ENCODE results near the gene CRHR1.
"Not testable (repeated sequence)": the region's sequence is repeated elsewhere in the genome, so short reads cannot be mapped to it uniquely, and the experiment has no call there.

CRHR1 gene

DNA sequence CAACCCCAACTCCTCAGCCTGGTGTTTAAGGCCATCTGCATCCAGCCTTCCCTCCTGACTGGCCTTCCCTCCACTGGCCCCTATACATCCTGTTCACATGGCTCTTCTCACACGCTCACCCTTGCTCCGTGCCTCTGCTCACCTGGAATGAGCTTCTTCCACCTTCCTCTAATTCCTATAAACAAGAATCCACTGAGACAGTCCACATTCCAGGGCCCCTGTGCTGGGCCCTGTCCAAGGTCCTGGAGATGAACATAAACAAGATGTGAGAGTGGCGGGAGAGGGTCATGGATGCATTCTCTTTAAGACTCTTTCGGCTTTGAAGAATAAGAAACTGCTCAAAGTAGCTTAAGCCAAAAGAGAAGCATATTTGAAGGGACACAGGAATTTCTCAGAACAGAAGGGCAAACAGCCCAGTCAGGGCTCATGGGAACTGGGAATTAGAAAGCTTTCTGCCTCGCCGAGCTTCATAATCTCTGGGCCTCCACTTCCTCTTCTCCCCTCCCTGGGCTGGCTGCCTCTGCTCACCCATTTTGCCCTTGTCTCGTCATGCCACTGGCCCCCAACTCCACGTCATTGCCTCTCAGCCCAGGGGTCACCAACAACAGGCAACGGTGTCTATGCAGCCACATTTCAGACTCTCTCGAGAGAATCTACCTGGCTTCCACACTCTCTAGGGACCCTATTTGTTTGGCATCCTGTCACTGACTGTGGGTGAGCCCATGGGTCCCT, 74.0 kb downstream of the CRHR1 start:
- no peak overlapping the region for H3K4me3 ChIP-seq (ENCODE audit: low read depth, low read length)

DNA sequence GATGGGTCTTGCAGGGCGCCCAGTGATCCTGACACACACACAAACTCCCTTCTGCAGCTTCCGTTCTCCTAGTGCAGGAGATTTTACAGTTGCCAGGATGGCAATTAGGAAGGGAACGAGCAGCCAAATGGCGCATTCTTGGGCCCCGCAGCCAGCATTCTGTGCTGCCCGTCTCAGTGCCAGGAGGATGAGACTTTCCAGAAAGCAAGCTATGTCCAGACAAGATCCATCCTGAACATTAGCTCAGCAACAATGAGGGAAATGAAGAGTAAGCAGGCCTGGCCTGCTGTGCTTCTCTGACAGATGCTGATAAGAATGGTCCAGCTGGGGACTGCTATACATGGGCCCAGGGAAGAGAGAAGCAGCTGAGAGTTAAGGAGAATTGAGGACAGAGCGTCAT, 77.0 kb downstream of the CRHR1 start:
- H3K4me3 ChIP-seq (ENCODE audit: low read depth, low read length), result no peak overlapping the region

DNA sequence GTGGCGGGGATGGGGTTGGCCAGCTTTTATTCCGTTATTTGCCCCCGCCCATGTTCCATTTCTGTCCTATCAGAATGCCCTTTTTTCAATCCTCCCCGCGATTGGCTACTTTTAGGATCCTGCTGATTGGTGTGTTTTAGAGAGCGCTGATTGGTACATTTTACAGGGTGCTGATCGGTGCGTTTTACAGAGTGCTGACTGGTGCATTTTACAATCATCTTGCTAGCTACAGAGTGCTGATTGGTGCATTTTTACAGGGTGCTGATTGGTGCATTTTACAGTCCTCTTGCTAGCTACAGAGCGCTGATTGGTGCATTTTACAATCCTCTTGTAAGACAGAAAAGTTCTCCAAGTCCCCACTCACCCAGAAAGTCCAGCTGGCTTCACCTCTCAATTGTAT, 78.0 kb downstream of the CRHR1 start:
- not testable (repeated sequence) for H3K4me3 ChIP-seq (ENCODE audit: low read depth, low read length)

DNA sequence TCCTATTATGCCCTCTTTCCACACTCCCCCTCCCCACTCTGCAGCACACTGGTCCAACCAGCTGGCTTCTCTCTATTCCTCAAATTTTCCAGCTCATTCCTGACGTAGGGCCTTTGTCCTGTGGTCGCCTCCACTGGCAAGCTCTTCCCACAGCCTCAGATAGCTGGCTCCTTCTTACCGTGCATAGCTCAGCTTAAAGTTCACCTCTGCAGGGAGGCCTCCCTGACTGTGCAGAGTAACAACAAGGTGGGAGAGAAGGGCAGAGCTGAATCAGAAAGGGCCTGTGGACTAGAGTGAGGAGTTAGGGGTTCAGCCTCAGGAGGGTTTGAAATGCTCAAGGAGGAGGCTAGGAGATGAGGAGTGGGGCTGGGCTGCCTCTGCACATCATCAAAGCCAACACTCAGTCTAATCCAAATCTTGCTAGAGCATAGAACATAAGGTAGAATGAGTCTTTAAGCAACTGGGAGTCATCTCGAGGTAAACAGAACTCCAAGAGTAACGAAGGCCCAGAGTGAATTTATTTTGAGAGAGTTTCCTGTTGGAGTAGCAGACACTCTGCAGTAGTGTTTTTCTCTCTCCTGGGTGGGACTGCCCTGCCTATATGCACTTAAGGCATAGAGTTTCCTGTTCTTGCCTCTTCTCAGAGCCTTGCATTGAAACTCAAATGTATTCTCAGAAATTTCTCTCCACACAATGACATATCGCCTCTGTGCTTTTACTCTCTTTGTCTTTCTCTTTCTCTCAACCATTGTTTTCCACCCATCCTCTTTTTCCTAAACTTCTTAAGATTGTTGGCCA, 79.9 kb downstream of the CRHR1 start:
- no peak overlapping the region for H3K4me3 ChIP-seq (ENCODE audit: low read depth, low read length)

DNA sequence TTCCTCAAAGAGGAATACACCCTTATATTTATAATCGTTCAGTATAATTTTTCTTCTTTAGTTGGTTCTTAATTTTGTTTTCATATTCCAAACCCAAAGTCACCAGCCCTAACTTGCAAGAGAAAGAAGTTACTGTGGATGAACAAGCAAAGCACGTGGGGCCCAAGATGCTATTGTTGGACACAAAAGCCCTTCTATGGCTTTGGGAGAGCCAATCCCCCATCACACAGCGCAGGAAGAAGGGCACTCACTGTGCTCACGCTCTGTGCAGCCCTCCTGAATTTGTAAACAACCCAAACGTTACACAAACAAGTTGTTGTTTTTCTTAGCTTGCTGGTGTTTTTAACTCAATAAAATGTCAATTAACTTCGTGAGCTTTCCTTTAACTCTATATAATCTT, 83.1 kb downstream of the CRHR1 start:
- no peak overlapping the region for H3K4me3 ChIP-seq (ENCODE audit: low read depth, low read length)

DNA sequence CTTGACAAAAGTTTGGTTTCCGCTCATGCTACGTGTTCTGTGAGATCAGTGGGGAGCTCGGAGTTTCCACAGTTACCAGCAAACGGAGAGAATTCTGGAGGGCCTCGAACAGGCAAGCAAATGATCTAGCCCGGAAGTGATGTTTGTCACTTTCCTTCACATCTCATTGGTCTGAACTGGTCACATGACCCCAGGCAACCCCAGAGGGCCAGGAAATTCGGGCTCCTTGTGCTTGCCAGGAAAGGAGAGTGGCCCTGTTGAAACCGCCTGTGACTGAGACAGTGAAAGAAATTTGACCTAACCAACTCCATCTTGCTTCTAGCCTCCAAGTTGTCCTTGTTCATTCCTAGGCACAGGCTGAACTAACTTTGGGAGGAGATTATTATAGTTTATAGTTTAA, 83.6 kb downstream of the CRHR1 start:
- H3K4me3 ChIP-seq (ENCODE audit: low read depth, low read length), result no peak overlapping the region

DNA sequence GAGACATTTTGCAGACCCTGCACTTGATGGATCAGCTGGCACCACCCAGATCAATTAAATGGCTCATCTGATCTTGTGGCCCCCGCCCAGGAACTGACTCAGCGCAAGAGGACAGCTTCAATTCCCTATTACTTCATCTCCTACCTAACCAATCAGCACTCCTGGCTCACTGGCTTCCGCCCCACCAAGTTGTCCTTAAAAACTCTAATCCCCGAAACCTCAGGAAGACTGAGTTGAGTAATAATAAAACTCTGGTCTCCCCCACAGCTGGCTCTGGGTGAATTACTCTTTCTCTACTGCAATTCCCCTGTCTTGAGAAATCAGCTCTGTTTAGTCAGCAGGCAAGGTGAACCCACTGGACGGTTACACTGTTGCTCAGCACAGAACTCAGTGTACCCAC, 84.2 kb downstream of the CRHR1 start:
- no peak overlapping the region for H3K4me3 ChIP-seq (ENCODE audit: low read depth, low read length)

DNA sequence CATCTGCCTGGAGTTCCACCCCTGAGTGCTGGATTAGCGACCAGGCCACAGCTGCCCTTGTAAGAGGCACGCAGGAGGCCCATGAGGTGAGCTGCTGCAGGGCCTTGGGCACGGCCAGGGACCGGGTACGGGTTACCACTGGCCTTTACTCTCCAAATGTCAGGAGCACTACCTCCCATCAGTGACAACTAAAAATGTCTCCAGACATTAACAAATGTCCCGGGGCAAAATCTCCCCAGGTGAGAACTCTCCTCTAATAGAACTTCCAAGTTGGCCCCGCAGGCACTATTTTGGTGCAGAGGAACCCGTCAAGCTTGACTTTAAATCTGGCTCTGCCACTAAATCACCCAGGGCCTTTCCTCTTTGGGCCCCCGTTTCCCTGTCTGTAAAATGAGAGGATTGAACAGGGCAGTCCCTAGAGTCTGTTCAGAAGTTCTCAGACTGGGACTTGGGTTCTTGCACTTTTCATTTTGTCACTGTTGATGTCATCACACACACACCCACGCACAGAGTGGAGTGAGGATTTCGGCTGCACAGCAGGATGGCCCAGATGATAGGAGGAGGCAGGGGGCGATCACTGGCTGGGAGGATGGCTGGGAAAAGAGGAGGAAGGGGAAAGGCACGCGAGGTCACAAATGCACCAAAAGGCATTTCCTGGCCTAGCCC, 85.7 kb downstream of the CRHR1 start:
- no peak overlapping the region for H3K4me3 ChIP-seq (ENCODE audit: low read depth, low read length)

DNA sequence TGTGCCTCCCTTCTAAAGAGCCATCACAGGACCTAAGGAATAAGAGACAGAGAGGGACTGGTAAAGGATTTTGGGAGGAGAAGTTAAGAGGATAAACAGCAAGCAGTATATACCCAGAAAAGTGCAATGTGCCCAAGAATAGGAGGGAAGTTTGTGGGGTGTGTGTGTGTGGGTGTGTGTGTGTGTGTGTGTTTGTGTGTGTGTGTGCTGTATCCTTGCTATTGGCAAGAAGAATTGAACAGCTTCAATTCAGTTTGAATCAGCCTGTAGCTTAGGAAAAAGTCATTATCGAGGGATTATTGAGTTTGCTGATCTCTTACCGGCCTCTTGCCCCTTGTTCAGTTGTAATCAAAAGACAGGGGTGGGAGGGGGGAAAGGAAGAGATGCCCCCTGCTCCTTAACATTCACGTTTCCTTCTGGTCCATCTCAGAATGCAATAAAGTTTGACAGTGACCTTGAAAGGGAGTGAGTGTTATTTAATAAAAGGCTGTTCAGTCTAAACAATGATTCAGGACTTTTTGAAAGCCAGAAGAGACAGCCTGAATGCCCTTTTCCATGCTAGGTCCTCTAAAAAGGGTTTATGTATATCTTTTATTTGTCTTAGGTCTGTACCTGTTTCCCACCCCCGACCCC, 86.3 kb downstream of the CRHR1 start:
- no peak overlapping the region for H3K4me3 ChIP-seq (ENCODE audit: low read depth, low read length)

DNA sequence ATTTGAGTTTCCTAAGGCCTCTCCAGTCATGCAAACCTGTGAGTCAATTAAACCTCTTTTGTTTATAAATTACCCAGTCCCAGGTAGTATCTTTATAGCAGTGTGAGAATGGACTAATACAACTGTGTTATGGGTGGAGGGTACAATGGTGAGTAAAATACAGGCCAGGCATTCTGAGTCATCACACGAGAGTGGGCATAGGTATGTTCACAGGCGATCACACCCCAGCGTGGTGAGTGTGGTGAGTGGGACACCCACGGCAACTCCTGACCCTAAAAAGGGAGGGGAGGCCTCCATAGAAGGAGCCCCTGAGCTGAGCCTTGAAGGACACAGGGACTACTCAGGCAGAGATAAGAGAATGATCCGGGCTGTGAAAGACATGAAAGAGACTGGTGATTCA, 87.6 kb downstream of the CRHR1 start:
- no peak overlapping the region for H3K4me3 ChIP-seq (ENCODE audit: low read depth, low read length)

DNA sequence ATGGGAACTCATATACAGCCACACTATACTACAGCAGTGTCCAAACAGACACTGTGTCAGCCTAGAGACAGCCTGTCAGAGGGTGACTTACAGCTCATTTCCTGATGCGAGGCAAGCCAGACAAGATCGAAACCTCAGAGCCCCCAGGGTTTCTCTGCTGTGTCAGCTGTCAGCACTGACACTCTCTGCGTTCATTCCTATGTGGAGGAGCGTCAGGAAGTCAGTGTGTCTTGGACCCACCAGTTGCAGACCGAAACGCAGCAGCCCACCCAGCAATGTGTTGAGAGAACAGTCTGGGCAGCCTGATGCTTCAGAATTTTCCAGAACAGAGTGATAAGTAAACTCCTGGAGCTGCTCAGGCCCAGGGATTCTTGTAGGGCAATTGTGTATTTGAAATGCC, 89.6 kb downstream of the CRHR1 start:
- no peak overlapping the region for H3K4me3 ChIP-seq (ENCODE audit: low read depth, low read length)

DNA sequence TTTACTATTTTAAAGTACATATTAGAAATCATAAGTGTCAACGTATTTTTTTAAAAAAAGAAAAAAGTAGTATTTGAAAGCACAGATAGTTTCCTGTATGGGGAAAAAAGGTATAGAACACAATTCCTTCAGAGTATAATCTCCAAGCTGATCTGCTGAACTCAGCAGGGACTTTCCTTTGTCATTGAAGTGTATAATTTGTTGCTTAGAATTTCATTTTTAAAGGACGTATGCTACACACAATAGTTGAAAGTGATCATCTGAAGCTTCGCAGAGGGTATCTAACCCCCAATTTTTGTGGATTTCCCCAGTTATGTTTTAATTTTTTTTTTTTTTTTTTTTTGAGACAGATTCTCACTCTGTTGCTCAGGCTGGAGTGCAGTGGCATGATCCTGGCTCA, 90.0 kb downstream of the CRHR1 start:
- no peak overlapping the region for H3K4me3 ChIP-seq (ENCODE audit: low read depth, low read length)

DNA sequence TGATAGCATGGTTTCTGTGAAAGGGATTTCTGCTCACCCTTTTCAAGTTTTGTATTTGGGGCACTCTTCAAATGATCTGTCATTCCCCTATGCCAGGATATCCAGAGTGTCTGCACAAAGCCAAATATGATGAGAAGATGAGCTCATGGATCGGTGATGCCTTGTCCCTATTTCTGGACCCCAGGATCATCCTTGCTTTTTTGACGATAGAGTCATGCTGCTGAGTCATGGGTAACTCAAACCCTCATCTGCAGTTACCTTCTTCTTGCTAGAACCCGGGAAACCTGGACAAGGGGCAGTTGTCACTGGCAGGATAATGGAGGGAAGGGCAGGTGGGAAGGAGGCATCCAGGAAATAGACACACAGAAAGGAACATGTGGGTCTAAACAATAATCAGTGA, 92.4 kb downstream of the CRHR1 start:
- no peak overlapping the region for H3K4me3 ChIP-seq (ENCODE audit: low read depth, low read length)

DNA sequence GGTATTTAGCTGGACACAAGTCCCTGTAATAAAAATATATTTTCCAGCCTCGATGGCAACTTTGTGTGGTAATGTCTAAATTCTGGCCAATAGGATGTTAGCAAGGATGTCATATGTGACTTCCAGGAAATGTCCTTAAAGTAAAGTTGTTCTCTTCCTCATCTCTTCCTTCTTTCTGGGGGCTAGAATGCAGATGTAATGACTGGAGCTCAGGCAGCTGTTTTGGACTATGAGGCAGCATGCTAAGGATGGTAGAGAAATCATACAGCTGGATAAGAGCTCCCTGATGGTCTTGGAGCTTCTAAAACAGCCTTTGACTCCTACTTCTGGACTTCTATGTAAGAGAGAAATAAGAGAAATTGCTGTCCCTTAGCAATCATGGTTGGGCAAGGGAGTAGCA, 93.3 kb downstream of the CRHR1 start:
- no peak overlapping the region for H3K4me3 ChIP-seq (ENCODE audit: low read depth, low read length)

DNA sequence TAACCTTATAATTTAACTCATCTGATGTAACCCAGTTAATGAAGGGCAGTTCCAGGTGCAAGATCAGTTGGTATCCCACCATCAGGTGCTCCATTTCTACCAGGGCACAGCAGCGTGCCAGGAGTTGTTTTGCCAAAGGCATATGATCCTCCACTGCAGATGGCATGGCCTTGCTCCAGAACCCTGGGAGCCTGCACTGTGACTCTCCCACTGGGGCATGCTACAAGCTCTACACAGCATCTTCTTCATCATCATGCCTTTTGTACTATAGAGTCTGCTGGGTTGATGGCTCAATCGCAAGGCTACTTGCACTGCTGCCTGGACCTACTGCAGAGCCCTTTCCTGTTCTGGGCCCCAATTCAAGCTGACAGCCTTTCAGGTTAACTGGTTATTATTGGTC, 98.9 kb downstream of the CRHR1 start:
- no peak overlapping the region for H3K4me3 ChIP-seq (ENCODE audit: low read depth, low read length)

All from iPS-11a (cell line).